Measurements from ENCODE around the gene C11orf97.
"Not testable (repeated sequence)": the region's sequence is repeated elsewhere in the genome, so short reads cannot be mapped to it uniquely, and the experiment has no call there.

The C11orf97 gene

DNA sequence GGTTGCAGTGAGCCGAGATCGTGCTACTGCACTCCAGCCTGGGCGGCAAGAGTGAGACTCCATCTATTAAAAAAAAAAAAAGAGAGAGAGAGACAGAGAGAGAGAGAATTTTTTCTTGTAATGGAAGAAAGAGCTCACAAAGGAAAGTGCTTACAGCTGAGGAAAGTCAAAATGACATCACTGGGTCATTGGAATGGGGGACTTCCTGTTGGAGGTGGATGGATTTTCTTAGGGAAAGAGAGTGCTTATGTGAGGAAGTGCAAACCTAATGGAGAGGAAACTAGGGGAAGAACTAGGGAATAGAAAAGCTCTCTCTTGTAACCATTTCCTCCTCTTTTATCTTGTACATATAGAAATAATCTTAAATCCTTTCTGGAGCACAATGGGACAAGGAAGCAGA is 48.6 kb downstream of the C11orf97 start:
- TF ChIP-seq, protein P1, sequence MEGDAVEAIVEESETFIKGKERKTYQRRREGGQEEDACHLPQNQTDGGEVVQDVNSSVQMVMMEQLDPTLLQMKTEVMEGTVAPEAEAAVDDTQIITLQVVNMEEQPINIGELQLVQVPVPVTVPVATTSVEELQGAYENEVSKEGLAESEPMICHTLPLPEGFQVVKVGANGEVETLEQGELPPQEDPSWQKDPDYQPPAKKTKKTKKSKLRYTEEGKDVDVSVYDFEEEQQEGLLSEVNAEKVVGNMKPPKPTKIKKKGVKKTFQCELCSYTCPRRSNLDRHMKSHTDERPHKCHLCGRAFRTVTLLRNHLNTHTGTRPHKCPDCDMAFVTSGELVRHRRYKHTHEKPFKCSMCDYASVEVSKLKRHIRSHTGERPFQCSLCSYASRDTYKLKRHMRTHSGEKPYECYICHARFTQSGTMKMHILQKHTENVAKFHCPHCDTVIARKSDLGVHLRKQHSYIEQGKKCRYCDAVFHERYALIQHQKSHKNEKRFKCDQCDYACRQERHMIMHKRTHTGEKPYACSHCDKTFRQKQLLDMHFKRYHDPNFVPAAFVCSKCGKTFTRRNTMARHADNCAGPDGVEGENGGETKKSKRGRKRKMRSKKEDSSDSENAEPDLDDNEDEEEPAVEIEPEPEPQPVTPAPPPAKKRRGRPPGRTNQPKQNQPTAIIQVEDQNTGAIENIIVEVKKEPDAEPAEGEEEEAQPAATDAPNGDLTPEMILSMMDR (IDR thresholded peaks at IDR 0.05; ENCODE audit: borderline replicate concordance, control extremely low read depth, extremely low read depth, insufficient read depth, missing control alignments), result no peak
- DNase-seq (ENCODE audit: low spot score), result no peak
- in situ Hi-C loops (cut with MboI; ENCODE audit: low sequenced_read_pairs, unreplicated experiment), result no loop called here

DNA sequence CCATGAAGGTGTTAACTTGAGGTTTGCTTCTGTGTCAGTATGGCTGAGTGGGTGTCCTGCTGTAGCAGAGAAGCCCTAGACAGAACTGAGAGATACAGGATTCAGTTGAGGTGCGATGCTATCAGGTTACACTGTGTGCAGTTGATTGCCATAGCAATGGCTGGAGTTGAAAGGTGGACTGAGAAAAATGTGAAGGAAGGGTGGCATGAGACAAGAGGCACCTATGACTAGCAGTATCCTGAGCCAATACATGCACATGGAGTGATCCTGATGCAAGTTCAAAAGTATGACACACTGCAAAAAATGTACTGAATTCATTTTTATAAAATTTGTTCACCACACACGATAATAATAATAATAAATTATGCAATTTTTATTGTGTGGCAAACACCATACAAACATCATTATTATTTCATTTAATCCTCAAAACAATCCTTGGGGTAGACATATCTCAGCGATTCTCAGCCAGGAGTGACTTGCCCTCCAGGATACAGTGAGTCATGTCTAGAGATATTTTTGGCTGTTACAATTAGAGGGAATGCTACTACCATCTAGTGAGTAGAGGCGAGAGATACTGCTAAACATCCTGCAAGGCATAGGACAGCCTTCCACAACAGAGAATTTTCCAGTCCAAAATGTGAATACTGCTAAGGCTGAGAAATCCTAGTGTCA is 51.1 kb downstream of the C11orf97 start:
- in situ Hi-C loops (cut with MboI; ENCODE audit: low sequenced_read_pairs, unreplicated experiment), result no loop called here
- no peak for DNase-seq (ENCODE audit: low spot score)
- TF ChIP-seq, protein P1 (IDR thresholded peaks at IDR 0.05; ENCODE audit: borderline replicate concordance, control extremely low read depth, extremely low read depth, insufficient read depth, missing control alignments), result no peak

DNA sequence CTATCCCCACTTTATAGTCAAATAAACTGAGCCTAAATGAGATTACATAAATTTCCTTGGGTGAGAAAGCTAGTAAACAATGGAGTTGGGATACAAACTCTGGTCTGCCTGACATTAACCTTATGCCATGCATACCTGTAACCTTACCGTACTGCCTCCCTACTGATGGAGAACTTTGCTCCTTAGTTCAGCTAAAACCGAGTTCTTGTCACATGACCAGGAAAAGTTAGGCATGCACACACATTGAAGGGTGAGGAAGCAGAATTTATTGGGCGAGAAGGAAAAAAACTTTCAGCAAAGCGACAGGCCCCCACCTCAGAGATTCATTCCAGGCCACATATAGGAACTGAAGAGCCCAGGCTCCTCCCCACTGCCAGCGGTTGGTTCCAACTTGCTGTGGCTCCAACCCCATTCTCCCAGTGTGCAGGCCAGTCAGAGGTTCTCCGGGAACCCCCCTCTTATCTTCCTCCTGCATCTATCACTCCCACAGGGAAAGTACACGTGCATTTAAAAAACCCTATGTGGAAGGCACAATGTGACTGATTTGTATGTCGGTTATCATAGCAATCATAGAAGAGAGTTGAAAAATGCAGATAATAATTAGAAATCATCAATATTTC is 51.7 kb downstream of the C11orf97 start:
- in situ Hi-C loops (cut with MboI; ENCODE audit: low sequenced_read_pairs, unreplicated experiment), result no loop called here
- TF ChIP-seq, protein P1 (IDR thresholded peaks at IDR 0.05; ENCODE audit: borderline replicate concordance, control extremely low read depth, extremely low read depth, insufficient read depth, missing control alignments), result no peak
- no peak for DNase-seq (ENCODE audit: low spot score)

DNA sequence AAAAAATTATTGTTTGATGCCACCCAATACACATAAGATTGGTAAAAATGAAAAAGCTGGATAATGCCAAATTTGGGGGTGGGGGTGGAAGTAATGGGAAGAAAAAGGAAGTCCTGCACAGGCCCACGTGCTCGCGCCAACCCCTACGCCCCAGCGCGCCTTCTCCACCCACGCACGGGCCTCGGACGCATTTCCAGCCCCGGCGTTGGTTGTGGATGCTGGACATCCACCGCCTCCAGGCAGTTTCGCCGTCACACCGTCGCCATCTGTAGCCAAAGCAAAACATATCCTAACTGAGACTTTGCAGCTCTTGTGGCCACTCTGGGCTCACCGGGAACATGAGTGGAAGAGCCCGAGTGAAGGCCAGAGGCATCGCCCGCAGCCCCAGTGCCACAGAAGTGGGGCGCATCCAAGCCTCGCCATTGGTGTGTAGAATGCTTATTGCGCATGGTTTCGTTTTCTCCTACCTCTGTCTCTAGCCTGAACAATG is 55.0 kb downstream of the C11orf97 start, which contains the start of gene PIWIL4:
TSS of gene PIWIL4 (plus strand) at position 188 of the 490 bp plus-strand sequence. CDS start at position 339, 151 bp downstream.
- no peak for DNase-seq (ENCODE audit: low spot score)
- TF ChIP-seq, protein P1 (IDR thresholded peaks at IDR 0.05; ENCODE audit: borderline replicate concordance, control extremely low read depth, extremely low read depth, insufficient read depth, missing control alignments), result no peak
- in situ Hi-C loops (cut with MboI; ENCODE audit: low sequenced_read_pairs, unreplicated experiment), result no loop called here

DNA sequence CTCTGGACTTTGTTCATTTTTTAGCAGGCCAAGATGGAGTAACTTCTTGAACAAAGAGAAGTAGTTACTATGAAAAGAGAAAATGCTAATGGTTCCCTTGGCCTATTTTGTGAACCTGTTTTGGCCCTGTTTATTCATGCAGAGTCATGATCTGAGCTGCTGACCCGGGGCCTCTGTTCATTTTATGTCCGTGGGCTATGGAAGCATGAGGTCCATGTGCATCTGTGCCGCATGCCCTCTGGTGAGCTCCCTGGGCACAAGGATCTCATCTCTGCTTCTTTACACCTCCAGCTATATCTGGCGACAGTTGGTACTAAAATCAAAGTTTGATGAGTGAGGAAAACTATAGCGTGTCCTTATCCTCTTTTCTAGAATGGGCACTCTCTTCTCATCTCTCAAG is 55.9 kb downstream of the C11orf97 start:
- in situ Hi-C loops (cut with MboI; ENCODE audit: low sequenced_read_pairs, unreplicated experiment), result no loop called here
- TF ChIP-seq, protein P1 (IDR thresholded peaks at IDR 0.05; ENCODE audit: borderline replicate concordance, control extremely low read depth, extremely low read depth, insufficient read depth, missing control alignments), result no peak
- no peak for DNase-seq (ENCODE audit: low spot score)

DNA sequence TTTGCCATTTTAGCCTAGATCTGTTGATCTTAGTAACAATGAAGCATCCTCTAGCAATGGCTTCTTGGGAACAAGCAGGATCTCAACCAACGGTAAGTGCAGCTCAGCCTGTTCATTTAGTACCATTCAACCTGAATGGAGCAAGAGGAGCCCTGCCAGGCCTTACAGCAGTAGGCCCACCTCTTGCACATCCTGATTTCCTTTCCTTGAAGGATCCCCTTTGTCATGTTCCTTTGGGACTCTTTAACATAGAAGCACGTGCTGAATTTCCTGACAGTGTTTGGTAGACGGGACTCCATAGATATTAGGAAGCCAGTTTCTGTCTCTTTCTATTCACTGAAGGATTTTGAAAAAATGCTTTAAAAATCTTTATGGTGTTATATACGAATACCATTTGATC is 56.5 kb downstream of the C11orf97 start:
- in situ Hi-C loops (cut with MboI; ENCODE audit: low sequenced_read_pairs, unreplicated experiment), result no loop called here
- TF ChIP-seq, protein P1 (IDR thresholded peaks at IDR 0.05; ENCODE audit: borderline replicate concordance, control extremely low read depth, extremely low read depth, insufficient read depth, missing control alignments), result no peak
- DNase-seq (ENCODE audit: low spot score), result no peak

DNA sequence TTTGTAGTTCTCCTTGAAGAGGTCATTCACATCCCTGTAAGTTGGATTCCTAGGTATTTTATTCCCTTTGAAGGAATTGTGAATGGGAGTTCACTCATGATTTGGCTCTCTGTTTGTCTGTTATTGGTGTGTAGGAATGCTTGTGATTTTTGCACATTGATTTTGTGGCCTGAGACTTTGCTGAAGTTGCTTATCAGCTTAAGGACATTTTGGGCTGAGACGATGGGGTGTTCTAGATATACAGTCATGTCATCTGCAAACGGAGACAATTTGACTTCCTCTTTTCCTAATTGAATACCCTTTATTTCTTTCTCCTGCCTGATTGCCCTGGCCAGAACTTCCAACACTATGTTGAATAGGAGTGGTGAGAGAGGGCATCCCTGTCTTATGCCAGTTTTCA is 60.7 kb downstream of the C11orf97 start:
- in situ Hi-C loops (cut with MboI; ENCODE audit: low sequenced_read_pairs, unreplicated experiment); DNase-seq (ENCODE audit: low spot score): not testable (repeated sequence)

Measured in GM13976 (cell line).